Stimulated activated CD8-positive, alpha-beta memory T cell treated with anti-CD3 and anti-CD28 coated beads, Interleukin-7, amount 100 ng/mL, for 48 hours (primary cell): ENCODE results near the gene ZNF569.
"Not testable (repeated sequence)": the region's sequence is repeated elsewhere in the genome, so short reads cannot be mapped to it uniquely, and the experiment has no call there.

Experiments used
- DNase-seq, 2 donors: peaks; one replicate each; pipeline ENCODE4 v3.0.0-alpha.2; 2020; ENCODE audit warnings: low read depth in 1 of 2; ENCODE audit errors: extremely low read depth in 1 of 2

ZNF569 gene

GRCh38 chr19:37466798-37467607 lies at the start of gene ZNF569:
ZNF569 (minus strand) TSS chr19:37467444; CDS start chr19:37444921, 22,523 bp downstream.
- peak; percentile 66 to 81 for DNase-seq

GRCh38 chr19:37513397-37513796 lies 46.2 kb upstream of the ZNF569 start:
- DNase-seq, result no peak

GRCh38 chr19:37511821-37512220 lies 44.6 kb upstream of the ZNF569 start:
- no peak for DNase-seq

GRCh38 chr19:37511186-37511585 lies 43.9 kb upstream of the ZNF569 start:
- no peak for DNase-seq

- DNase-seq, result no peak
Observed at GRCh38 chr19:37507167-37507464, 39.9 kb upstream of the ZNF569 start.

- DNase-seq, result peak; percentile 36 to 66
Observed at GRCh38 chr19:37506387-37507166, 39.3 kb upstream of the ZNF569 start, which contains the start of gene ZNF793. ZNF793 (plus strand) TSS chr19:37506939; CDS start chr19:37523440, 16,501 bp downstream.

- DNase-seq, result no peak
Observed at GRCh38 chr19:37505958-37506386, 38.7 kb upstream of the ZNF569 start.

- DNase-seq, result no peak
Observed at GRCh38 chr19:37492213-37492612, 25.0 kb upstream of the ZNF569 start.

- no peak for DNase-seq
Observed at GRCh38 chr19:37484406-37485168, 17.3 kb upstream of the ZNF569 start.

- DNase-seq, result no peak
Observed at GRCh38 chr19:37472165-37472564, 4.9 kb upstream of the ZNF569 start.

GRCh38 chr19:37470216-37470615 lies 3.0 kb upstream of the ZNF569 start:
- no peak for DNase-seq

- peak; percentile 76 for DNase-seq
Observed at GRCh38 chr19:37468961-37469777, 1.9 kb upstream of the ZNF569 start, which contains the start of gene ZNF570. ZNF570 (plus strand) TSS chr19:37469356; CDS start chr19:37470355, 999 bp downstream.

GRCh38 chr19:37467608-37468090 lies 405 bp upstream of the ZNF569 start:
- no peak for DNase-seq

- DNase-seq, result no peak
Observed at GRCh38 chr19:37466277-37466797, 907 bp downstream of the ZNF569 start.

GRCh38 chr19:37452500-37453245 lies 14.6 kb downstream of the ZNF569 start:
- DNase-seq, result no peak

- DNase-seq, result no peak
Observed at GRCh38 chr19:37413313-37414084, 53.7 kb downstream of the ZNF569 start.

- DNase-seq, result no peak
Observed at GRCh38 chr19:37412700-37413099, 54.5 kb downstream of the ZNF569 start.

GRCh38 chr19:37406140-37406846 lies 61.0 kb downstream of the ZNF569 start:
- not testable (repeated sequence) for DNase-seq
